HepG2 (cell line): ENCODE measurements around the gene PEX7. TPM values are rescaled to one million over a fixed set of nuclear protein-coding genes. Genes with fewer than 3 reads are reported as not detected.

ENCODE experiments used
- ATAC-seq: fragments of 200-7000 bp; cut with Tn5 transposase; 3 replicates; pipeline ENCODE4 v1.9.1; 2020; ENCODE audit warnings: mild to moderate bottlenecking, moderate library complexity
- BruUV-seq: library from RNA; stranded (reverse); fragments of 400-500 nt; replicated peaks from 2 replicates; lab custom pipeline; 2021; lab: Mats Ljungman, UMichigan
- CTCF ChIA-PET: fragments of 300-600 bp; formaldehyde crosslinking; extraction: SDS; loops from one replicate; lab custom pipeline; 2021; ENCODE audit warnings: low total read pairs, inconsistent platforms, low intra/inter-chr PET ratio; lab: Yijun Ruan, JAX
- POLR2A ChIA-PET: fragments of 350-600 bp; sonication (Branson Sonifier 250); formaldehyde crosslinking; loops from one replicate; lab custom pipeline; 2020; ENCODE audit warnings: antibody characterized with exemption, inconsistent platforms; lab: Yijun Ruan, JAX
- DNase-seq: peaks from one replicate; pipeline ENCODE4 v3.0.0-alpha.2; 2015; ENCODE audit warnings: low spot score
- FAIRE-seq: peaks from 3 replicates; lab custom pipeline; 2011; peaks lifted over from hg19 to GRCh38; lab: Jason Lieb, UNC
- H2AFZ ChIP-seq: one replicate; pipeline ENCODE4 v1.6.1; 2011; ENCODE audit warnings: low read length, inconsistent platforms
- H3K27ac ChIP-seq: fragments of 300-600 bp; 3 replicates; pipeline ENCODE4 v1.8.0; 2011; ENCODE audit warnings: mixed run types, mild to moderate bottlenecking, mixed read lengths, low read length, inconsistent platforms; ENCODE audit not compliant: insufficient read depth; ENCODE audit errors: extremely low read length
- H3K27me3 ChIP-seq, 2 experiments: fragments of 200-600 bp in 1 of 2; 2 replicates in 1 of 2; 3 replicates in 1 of 2; pipeline versions ENCODE4 v1.6.0 to v1.8.0; 2011; ENCODE audit warnings: low read length in 2 of 2, mild to moderate bottlenecking in 2 of 2, moderate library complexity in 2 of 2, inconsistent platforms in 1 of 2; ENCODE audit not compliant: insufficient read depth in 2 of 2, control insufficient read depth in 1 of 2
- H3K36me3 ChIP-seq, 2 experiments: fragments of 200-600 bp in 1 of 2; replicated peaks in 1 of 2; 2 replicates in 1 of 2; 3 replicates in 1 of 2; pipeline versions ENCODE4 v1.5.1 to v1.8.0; 2011; ENCODE audit warnings: low read length in 2 of 2, inconsistent platforms in 1 of 2; ENCODE audit not compliant: insufficient read depth in 2 of 2, control insufficient read depth in 1 of 2
- H3K4me1 ChIP-seq: 2 replicates; pipeline ENCODE4 v1.5.1; 2012; ENCODE audit warnings: low read length, inconsistent platforms; ENCODE audit not compliant: insufficient read depth
- H3K4me2 ChIP-seq: 2 replicates; pipeline ENCODE4 v1.6.0; 2011; ENCODE audit warnings: low read depth, low read length, inconsistent platforms
- H3K4me3 ChIP-seq, 3 experiments: fragments of 200-600 bp in 1 of 3; sonication (generic), shearing (Covaris generic) in 1 of 3; replicated peaks in 1 of 3; 2 replicates each; pipeline ENCODE4 v1.5.1; 2011 to 2016; ENCODE audit warnings: low read length in 3 of 3, inconsistent platforms in 2 of 3, low read depth in 2 of 3, mild to moderate bottlenecking in 2 of 3, control low read depth in 1 of 3, mixed read lengths in 1 of 3; ENCODE audit not compliant: insufficient read depth in 1 of 3
- H3K79me2 ChIP-seq: one replicate; pipeline ENCODE4 v1.6.1; 2011; ENCODE audit warnings: low read length, inconsistent platforms; ENCODE audit not compliant: insufficient read depth
- H3K9ac ChIP-seq: 2 replicates; pipeline ENCODE4 v1.6.0; 2011; ENCODE audit warnings: mild to moderate bottlenecking, low read depth, low read length, inconsistent platforms; ENCODE audit not compliant: insufficient read depth
- H3K9me3 ChIP-seq: 2 replicates; pipeline ENCODE4 v1.5.1; 2012; ENCODE audit warnings: mild to moderate bottlenecking, low read length
- H4K20me1 ChIP-seq: 2 replicates; pipeline ENCODE4 v1.6.0; 2011; ENCODE audit warnings: inconsistent platforms, mild to moderate bottlenecking, low read length, moderate library complexity; ENCODE audit not compliant: insufficient read depth
- CBFB ChIP-seq: sonication (generic); formaldehyde crosslinking; IDR thresholded peaks from 2 replicates; pipeline ENCODE4 v1.4.0; 2020; ENCODE audit warnings: missing genetic modification reagents
- CEBPB ChIP-seq: IDR thresholded peaks from 2 replicates; pipeline ENCODE4 v1.6.1; 2011; ENCODE audit warnings: low read depth, low read length, improper control_type of control experiment, borderline replicate concordance
- ETV5 ChIP-seq: IDR thresholded peaks from 2 replicates; pipeline ENCODE4 v1.6.1; 2018; ENCODE audit warnings: missing biosample characterization, missing genetic modification reagents, inconsistent platforms, borderline replicate concordance
- HOXA3 ChIP-seq: sonication (generic); formaldehyde crosslinking; IDR thresholded peaks from 2 replicates; pipeline ENCODE4 v1.5.0; 2020; ENCODE audit warnings: missing genetic modification reagents
- MBD4 ChIP-seq: IDR thresholded peaks from 2 replicates; pipeline ENCODE4 v1.6.1; 2012; ENCODE audit warnings: low read length, inconsistent platforms, borderline replicate concordance
- MTA1 ChIP-seq: sonication (generic); formaldehyde crosslinking; IDR thresholded peaks from 2 replicates; pipeline ENCODE4 v1.4.0; 2020; ENCODE audit warnings: missing genetic modification reagents, mild to moderate bottlenecking, borderline replicate concordance
- TBX3 ChIP-seq: fragments of 450-650 bp; IDR thresholded peaks from 2 replicates; pipeline ENCODE4 v1.6.1; 2017; ENCODE audit warnings: antibody characterized with exemption, mild to moderate bottlenecking, inconsistent platforms, borderline replicate concordance
- TOPORS ChIP-seq: sonication (generic); formaldehyde crosslinking; IDR thresholded peaks from 2 replicates; pipeline ENCODE4 v1.8.0; 2023; ENCODE audit warnings: mild to moderate bottlenecking, missing genetic modification reagents
- ZBTB37 ChIP-seq: sonication (generic); formaldehyde crosslinking; IDR thresholded peaks from 2 replicates; pipeline ENCODE4 v1.4.0; 2020; ENCODE audit warnings: mild to moderate bottlenecking, missing genetic modification reagents
- ZFP36L2 ChIP-seq: sonication (generic); formaldehyde crosslinking; IDR thresholded peaks from 2 replicates; pipeline ENCODE4 v1.4.0; 2020; ENCODE audit warnings: missing genetic modification reagents
- ZNF441 ChIP-seq: sonication (generic); formaldehyde crosslinking; IDR thresholded peaks from 2 replicates; pipeline ENCODE4 v1.7.0; 2021; ENCODE audit warnings: missing genetic modification reagents, borderline replicate concordance
- WGBS: methylation state at CpG from one replicate; pipeline ENCODE4 v1.1.6; 2017; ENCODE audit warnings: low lambda C conversion rate; 5-methylcytosine and 5-hydroxymethylcytosine counted together
- in situ Hi-C: cut with HindIII; loops from 2 replicates; pipeline ENCODE4 v1.10.0; 2017; ENCODE audit warnings: low pct_unique_long_range_greater_than_20kb; ENCODE audit not compliant: extremely low pct_ligation_motif_present
- intact Hi-C: fragments of 100-400 bp; cut with micrococcal nuclease; formaldehyde crosslinking; loops from one replicate; pipeline ENCODE4 v1.10.0; 2022; ENCODE audit not compliant: unreplicated experiment
- polyA plus RNA-seq, 8 experiments: library from polyadenylated mRNA; depleted of rRNA in 3 of 8; stranded (reverse) in 7 of 8; unstranded in 1 of 8; fragments of >200 nt; fragmentation: Illumina TruSeq in 4 of 8; extraction: Trizol in 4 of 8; gene quantifications; 2 replicates each; pipeline versions ENCODE4 v1.2.1 to v1.2.3, GENCODE V29; 2011 to 2016; ENCODE audit warnings: low read depth in 4 of 8, missing spikeins in 1 of 8, mixed read lengths in 1 of 8; ENCODE audit not compliant: insufficient read depth in 1 of 8
- total RNA-seq, 5 experiments: library from RNA; depleted of rRNA; stranded (reverse); fragments of >200 nt; fragmentation: Illumina TruSeq; extraction: Trizol; gene quantifications; 2 replicates each; pipeline ENCODE4 v1.2.3, GENCODE V29; 2016; ENCODE audit warnings: low read depth in 1 of 5

The PEX7 gene
- total and polyA plus RNA-seq, 2 of the 13 experiments (the other 11 are each of a cell fraction or from before 2014, with no cell fraction given) = 0.04 to 0.53 TPM

- TF ChIP-seq TBX3 (no peak), TOPORS (CRISPR knock-in tag) (no peak)
These were observed 47.3 kb upstream of the PEX7 start (continued) for GRCh38 chr6:136775081-136775480.

GRCh38 chr6:136775548-136775947 lies 46.8 kb upstream of the PEX7 start:
- ChIA-PET CTCF (no interaction called here), POLR2A (no interaction called here)
- Histone ChIP-seq H3K4me2 (no peak overlapping the region), H3K36me3 (no peaks in the 10 kb centered on the region), H4K20me1 (no peaks in the 10 kb centered on the region), H3K9me3 (no peaks in the 10 kb centered on the region), H3K9ac (no peak overlapping the region), H3K27ac (no peak overlapping the region), H3K79me2 (no peaks in the 10 kb centered on the region), H3K4me3 (no peak overlapping the region), H2AFZ (no peak overlapping the region), H3K4me1 (no peaks in the 10 kb centered on the region), H3K27me3 (no peaks in the 10 kb centered on the region)
- DNase-seq = no peak
- 67% methylated on average over 2 of the region's 2 CpGs for WGBS
- no TSS peak for BruUV-seq
- intact Hi-C loops (no loop called here), in situ Hi-C loops (no loop called here)
- FAIRE-seq = no peak
- no peak for TF ChIP-seq ZBTB37 (CRISPR knock-in tag)
- no peak for TF ChIP-seq ZNF441 (CRISPR knock-in tag)
- no peak for TF ChIP-seq MTA1 (CRISPR knock-in tag)
- TF ChIP-seq MBD4 = no peak
- no peak for TF ChIP-seq ZFP36L2 (CRISPR knock-in tag)
- TF ChIP-seq HOXA3 (CRISPR knock-in tag) = no peak
- TF ChIP-seq ETV5 (CRISPR knock-in tag) = no peak
- no peak for TF ChIP-seq CBFB
- TF ChIP-seq CEBPB = peak; percentile 19; the same call in 1 of the 2 replicates
- no peak for ATAC-seq
